K562 (cell line): ENCODE data around the gene CUTA. TPM values are rescaled to one million over a fixed set of nuclear protein-coding genes. Genes with fewer than 3 reads are reported as not detected.
A peak's percentile ranks its signal among the peaks of the same experiment; 100 is the strongest.

ENCODE experiments used
- ATAC-seq: fragments of 200-7000 bp; cut with Tn5 transposase; 3 replicates; pipeline ENCODE4 v1.9.1; 2020; ENCODE audit warnings: moderate library complexity
- BruUV-seq: library from RNA; stranded (reverse); fragments of 400-500 nt; replicated peaks from 2 replicates; lab custom pipeline; 2021; lab: Mats Ljungman, UMichigan
- CTCF ChIA-PET: fragments of 300-600 bp; formaldehyde crosslinking; extraction: SDS; loops from one replicate; lab custom pipeline; 2021; ENCODE audit warnings: low intra/inter-chr PET ratio; lab: Yijun Ruan, JAX
- POLR2A ChIA-PET: fragments of 300-600, 350-650 bp; sonication (Branson Sonifier 250); formaldehyde crosslinking; extraction: SDS; loops from one replicate; lab custom pipeline; 2021; ENCODE audit warnings: antibody characterized with exemption, inconsistent platforms; lab: Yijun Ruan, JAX
- DNase-seq, 4 experiments: peaks; one replicate each; pipeline versions ENCODE4 v3.0.0 to v3.0.0-alpha.2; 2011 to 2018; ENCODE audit warnings: low spot score in 3 of 4, mixed read lengths in 3 of 4; ENCODE audit errors: extremely low read depth in 1 of 4
- FAIRE-seq: peaks from 2 replicates; lab custom pipeline; 2011; peaks lifted over from hg19 to GRCh38; lab: Jason Lieb, UNC
- H2AFZ ChIP-seq: 2 replicates; pipeline ENCODE4 v1.6.0; 2011; ENCODE audit warnings: low read depth, low read length, control low read depth, inconsistent platforms
- H3K27ac ChIP-seq: fragments of 200-600 bp; 3 replicates; pipeline ENCODE4 v1.8.0; 2011; ENCODE audit warnings: low read depth, mild to moderate bottlenecking, control low read depth, inconsistent platforms, low read length, moderate library complexity, mixed read lengths; ENCODE audit errors: extremely low read depth
- H3K27me3 ChIP-seq, 2 experiments: fragments of 300-600 bp in 1 of 2; 2 replicates in 1 of 2; 3 replicates in 1 of 2; pipeline versions ENCODE4 v1.6.0 to v1.8.0; 2011; ENCODE audit warnings: inconsistent platforms in 2 of 2, low read length in 2 of 2, mild to moderate bottlenecking in 1 of 2, mixed read lengths in 1 of 2, moderate library complexity in 1 of 2; ENCODE audit not compliant: control insufficient read depth in 2 of 2, insufficient read depth in 2 of 2
- H3K36me3 ChIP-seq: fragments of 300-600 bp; 3 replicates; pipeline ENCODE4 v1.8.0; 2011; ENCODE audit warnings: mild to moderate bottlenecking, low read length, inconsistent platforms; ENCODE audit not compliant: control insufficient read depth, insufficient read depth
- H3K4me1 ChIP-seq, 2 experiments: fragments of 200-600 bp in 1 of 2; replicated peaks in 1 of 2; 2 replicates in 1 of 2; 3 replicates in 1 of 2; pipeline versions ENCODE4 v1.5.1 to v1.8.0; 2011; ENCODE audit warnings: inconsistent platforms in 2 of 2, low read length in 2 of 2, mild to moderate bottlenecking in 1 of 2, mixed read lengths in 1 of 2, moderate library complexity in 1 of 2; ENCODE audit not compliant: control insufficient read depth in 2 of 2, insufficient read depth in 2 of 2
- H3K4me2 ChIP-seq: 2 replicates; pipeline ENCODE4 v1.6.1; 2011; ENCODE audit warnings: low read length, control low read depth, inconsistent platforms, mixed read lengths; ENCODE audit not compliant: insufficient read depth
- H3K4me3 ChIP-seq: fragments of 200-600 bp; sonication (generic), shearing (Covaris generic); 2 replicates; pipeline ENCODE4 v1.5.1; 2016; ENCODE audit warnings: control low read depth, inconsistent platforms
- H3K79me2 ChIP-seq: fragments of 200-600 bp; 3 replicates; pipeline ENCODE4 v1.8.0; 2011; ENCODE audit warnings: low read length, inconsistent platforms; ENCODE audit not compliant: control insufficient read depth, insufficient read depth
- H3K9ac ChIP-seq, 2 experiments: 2 replicates each; pipeline versions ENCODE4 v1.6.0 to v1.6.1; 2011; ENCODE audit warnings: low read depth in 2 of 2, low read length in 2 of 2, control low read depth in 1 of 2, inconsistent platforms in 1 of 2, mild to moderate bottlenecking in 1 of 2, mixed read lengths in 1 of 2; ENCODE audit not compliant: insufficient read depth in 1 of 2
- H3K9me1 ChIP-seq: one replicate; pipeline ENCODE4 v1.6.0; 2011; ENCODE audit warnings: inconsistent platforms, mild to moderate bottlenecking, low read length, moderate library complexity; ENCODE audit not compliant: control insufficient read depth, insufficient read depth
- H3K9me3 ChIP-seq: replicated peaks from 2 replicates; pipeline ENCODE4 v1.5.1; 2011; ENCODE audit warnings: low read depth, low read length, inconsistent platforms; ENCODE audit not compliant: control insufficient read depth, insufficient read depth
- H4K20me1 ChIP-seq: replicated peaks from 2 replicates; pipeline ENCODE4 v1.6.1; 2011; ENCODE audit warnings: low read length, inconsistent platforms, mixed read lengths; ENCODE audit not compliant: control insufficient read depth, insufficient read depth
- BRCA1 ChIP-seq, 2 experiments: fragments of 450-650 bp in 1 of 2; sonication (generic) in 1 of 2; formaldehyde crosslinking in 1 of 2; IDR thresholded peaks; 2 replicates each; pipeline versions ENCODE4 v1.5.0 to v1.6.1; 2017 to 2020; ENCODE audit warnings: mild to moderate bottlenecking in 1 of 2, missing genetic modification reagents in 1 of 2
- CHCHD3 ChIP-seq: fragments of 250-450 bp; sonication (Bioruptor Pico); IDR thresholded peaks from 2 replicates; pipeline ENCODE4 v2.1.2; 2022; ENCODE audit warnings: mild to moderate bottlenecking
- DNMT1 ChIP-seq: fragments of 450-650 bp; IDR thresholded peaks from 2 replicates; pipeline ENCODE4 v1.6.1; 2016; ENCODE audit warnings: antibody characterized with exemption, mild to moderate bottlenecking
- E2F3 ChIP-seq: fragments of 250-450 bp; sonication (Bioruptor Pico); IDR thresholded peaks from 2 replicates; pipeline ENCODE4 v1.4.0; 2020; ENCODE audit warnings: mild to moderate bottlenecking
- IFI16 ChIP-seq: fragments of 250-450 bp; sonication (Bioruptor Pico); IDR thresholded peaks from 2 replicates; pipeline ENCODE4 v2.1.2; 2022; ENCODE audit warnings: mild to moderate bottlenecking, inconsistent platforms
- MYNN ChIP-seq, 2 experiments: sonication (generic); formaldehyde crosslinking in 1 of 2; IDR thresholded peaks; 2 replicates each; pipeline versions ENCODE4 v1.5.0 to v1.6.1; 2016 to 2020; ENCODE audit warnings: antibody characterized with exemption in 1 of 2, missing genetic modification reagents in 1 of 2
- SREBF2 ChIP-seq: sonication (generic); formaldehyde crosslinking; IDR thresholded peaks from 2 replicates; pipeline ENCODE4 v1.4.0; 2020; ENCODE audit warnings: mild to moderate bottlenecking, missing genetic modification reagents
- SRSF1 ChIP-seq: fragments of 200-400 bp; formaldehyde crosslinking; IDR thresholded peaks from 2 replicates; pipeline ENCODE4 v1.6.1; 2017; ENCODE audit warnings: mild to moderate bottlenecking, low read depth, low read length, moderate library complexity
- SUPT5H ChIP-seq: fragments of 450-650 bp; IDR thresholded peaks from 2 replicates; pipeline ENCODE4 v1.6.1; 2016
- TFE3 ChIP-seq: fragments of 450-650 bp; formaldehyde crosslinking; IDR thresholded peaks from 2 replicates; pipeline ENCODE4 v1.4.0; 2020; ENCODE audit warnings: mild to moderate bottlenecking, mixed read lengths
- WGBS: fragments of 100-300 bp; shearing (Covaris generic); methylation state at CpG from one replicate; pipeline ENCODE4 v1.1.6; 2016; ENCODE audit warnings: low coverage, mixed read lengths; ENCODE audit not compliant: insufficient coverage; ENCODE audit errors: missing lambda C conversion rate; 5-methylcytosine and 5-hydroxymethylcytosine counted together
- in situ Hi-C: fragments of 300-500 bp; cut with MboI; formaldehyde crosslinking; loops from 4 replicates; pipeline ENCODE4 v1.15.0; 2018; ENCODE audit warnings: inconsistent platforms, mixed read lengths
- intact Hi-C: fragments of 100-400 bp; cut with micrococcal nuclease; formaldehyde crosslinking; loops from 2 replicates; pipeline ENCODE4 v1.14.2; 2022
- polyA plus RNA-seq, 8 experiments: library from polyadenylated mRNA; depleted of rRNA in 4 of 8; stranded (reverse) in 5 of 8; unstranded in 3 of 8; fragments of >200 nt; fragmentation: Nextera tagmentation in 2 of 8; fragmentation: Illumina TruSeq in 1 of 8; extraction: Ambion mirVana in 2 of 8; extraction: Trizol in 1 of 8; gene quantifications; 2 replicates each; pipeline versions ENCODE4 v1.2.1 to v1.2.3, GENCODE V29; 2011 to 2014; ENCODE audit warnings: inconsistent platforms in 1 of 8, missing spikeins in 1 of 8
- total RNA-seq, 7 experiments: library from RNA; depleted of rRNA in 6 of 7; stranded (reverse); fragments of >200 nt in 6 of 7; fragmentation: Illumina TruSeq in 2 of 7; extraction: Trizol in 2 of 7; gene quantifications; 2 replicates each; pipeline versions ENCODE4 v1.2.1 to v1.2.3, GENCODE V29; 2011 to 2021; ENCODE audit warnings: low replicate concordance in 1 of 7
- TF ChIP-seq, protein P1 (sequence below), 2 experiments: fragments of 150-350 bp in 1 of 2; IDR thresholded peaks; 2 replicates each; pipeline ENCODE4 v1.6.1; 2012 to 2016; ENCODE audit warnings: low read depth in 2 of 2, low read length in 2 of 2, mild to moderate bottlenecking in 1 of 2, moderate library complexity in 1 of 2

The CUTA gene
- total and polyA plus RNA-seq, 9 of the 15 experiments (the other 6 are each of a cell fraction or from before 2014, with no cell fraction given): 166 to 682 (median 310) TPM

DNA sequence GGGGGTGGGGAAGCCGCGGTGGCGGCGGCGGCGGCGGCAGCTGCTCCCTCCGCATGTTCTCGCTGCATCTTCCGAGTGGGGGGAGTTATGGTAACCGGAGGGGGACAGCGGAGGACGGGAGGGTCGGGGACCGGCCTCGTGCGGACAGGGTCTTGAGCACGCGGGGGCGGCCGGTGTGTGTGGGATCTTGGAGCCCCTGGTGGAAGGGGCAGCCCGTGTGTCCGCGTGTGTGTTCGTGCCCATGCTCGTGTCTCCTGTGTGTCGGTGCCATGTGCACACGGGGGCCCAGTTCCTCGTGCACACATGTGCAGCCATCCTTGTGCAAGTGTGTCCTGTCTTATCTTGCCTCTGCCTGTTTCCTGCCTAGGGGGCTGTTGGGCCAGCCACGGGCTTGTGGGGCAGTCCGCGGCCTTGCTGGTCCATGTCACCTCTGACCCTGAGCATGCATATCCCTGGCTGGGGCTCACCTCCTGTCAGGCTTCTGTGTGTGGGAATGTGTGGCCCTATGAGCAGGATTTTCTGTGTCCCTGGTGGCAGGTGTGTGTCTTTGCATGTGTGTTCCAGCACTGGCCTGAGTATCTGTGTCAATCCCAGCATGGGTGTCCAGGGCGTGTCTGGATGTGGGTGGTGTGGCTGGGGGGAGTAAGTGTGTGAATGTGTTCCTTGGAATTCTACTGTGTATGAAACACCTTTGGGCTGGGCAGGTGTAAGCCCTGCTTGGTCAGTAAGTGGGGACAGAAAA lies 10.5 kb upstream of the CUTA start:
- peaks cover 57 to 63% of the 10 kb centered on the region in 2 experiments for H3K4me1 ChIP-seq
- no peaks in the 10 kb centered on the region for H3K27me3 ChIP-seq
- peaks cover 51% of the 10 kb centered on the region for H3K79me2 ChIP-seq
- peak overlapping the region; percentile 82 for H3K4me2 ChIP-seq
- FAIRE-seq: peak; percentile 85
- H4K20me1 ChIP-seq: no peaks in the 10 kb centered on the region; the same call in 1 of the 2 replicates
- CTCF ChIA-PET: interaction anchor here (0.7 kb wide), 1 partner anchor 607 kb away, joined by 4 read pairs; no protein-coding TSS in a partner anchor
- H3K9me3 ChIP-seq: no peaks in the 10 kb centered on the region
- 3% methylated on average over 23 of the region's 33 CpGs for WGBS
- no TSS peak for BruUV-seq
- peak overlapping the region; percentile 49 for H3K4me3 ChIP-seq
- peak; percentile 29 for ATAC-seq
- peak overlapping the region; percentile 77 for H2AFZ ChIP-seq
- peak; percentile 75 to 85 (median 76) for DNase-seq
- H3K36me3 ChIP-seq: no peaks in the 10 kb centered on the region
- in situ Hi-C loops: no loop called here
- H3K9ac ChIP-seq: peak overlapping the region; percentile 60 to 91
- POLR2A ChIA-PET: interaction anchor here (0.5 to 1.2 kb wide), 5 partner anchors 11 to 59 kb away, joined by 3 to 6 read pairs (median 4); no protein-coding TSS in a partner anchor
- no peaks in the 10 kb centered on the region for H3K9me1 ChIP-seq
- intact Hi-C loops: loop anchor here (5.0 to 10.0 kb wide), 4 partner anchors 54 to 304 kb away; partner anchors contain the start of genes BAK1 and RGL2
- H3K27ac ChIP-seq: peak overlapping the region; percentile 77
- TF ChIP-seq SUPT5H: peak; percentile 40; the same call in 1 of the 2 replicates
- TF ChIP-seq, protein P1, sequence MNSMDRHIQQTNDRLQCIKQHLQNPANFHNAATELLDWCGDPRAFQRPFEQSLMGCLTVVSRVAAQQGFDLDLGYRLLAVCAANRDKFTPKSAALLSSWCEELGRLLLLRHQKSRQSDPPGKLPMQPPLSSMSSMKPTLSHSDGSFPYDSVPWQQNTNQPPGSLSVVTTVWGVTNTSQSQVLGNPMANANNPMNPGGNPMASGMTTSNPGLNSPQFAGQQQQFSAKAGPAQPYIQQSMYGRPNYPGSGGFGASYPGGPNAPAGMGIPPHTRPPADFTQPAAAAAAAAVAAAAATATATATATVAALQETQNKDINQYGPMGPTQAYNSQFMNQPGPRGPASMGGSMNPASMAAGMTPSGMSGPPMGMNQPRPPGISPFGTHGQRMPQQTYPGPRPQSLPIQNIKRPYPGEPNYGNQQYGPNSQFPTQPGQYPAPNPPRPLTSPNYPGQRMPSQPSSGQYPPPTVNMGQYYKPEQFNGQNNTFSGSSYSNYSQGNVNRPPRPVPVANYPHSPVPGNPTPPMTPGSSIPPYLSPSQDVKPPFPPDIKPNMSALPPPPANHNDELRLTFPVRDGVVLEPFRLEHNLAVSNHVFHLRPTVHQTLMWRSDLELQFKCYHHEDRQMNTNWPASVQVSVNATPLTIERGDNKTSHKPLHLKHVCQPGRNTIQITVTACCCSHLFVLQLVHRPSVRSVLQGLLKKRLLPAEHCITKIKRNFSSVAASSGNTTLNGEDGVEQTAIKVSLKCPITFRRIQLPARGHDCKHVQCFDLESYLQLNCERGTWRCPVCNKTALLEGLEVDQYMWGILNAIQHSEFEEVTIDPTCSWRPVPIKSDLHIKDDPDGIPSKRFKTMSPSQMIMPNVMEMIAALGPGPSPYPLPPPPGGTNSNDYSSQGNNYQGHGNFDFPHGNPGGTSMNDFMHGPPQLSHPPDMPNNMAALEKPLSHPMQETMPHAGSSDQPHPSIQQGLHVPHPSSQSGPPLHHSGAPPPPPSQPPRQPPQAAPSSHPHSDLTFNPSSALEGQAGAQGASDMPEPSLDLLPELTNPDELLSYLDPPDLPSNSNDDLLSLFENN (IDR thresholded peaks at IDR 0.05; ENCODE audit: low read depth in 2 of 2, low read length in 2 of 2): 0 out of 4 replicates have a peak, but pooled peaks of 1 of the 2 experiments have one; percentile 15
- TF ChIP-seq IFI16 (CRISPR knock-in tag): no peak
- peak; percentile 4; the same call in 1 of the 2 replicates for TF ChIP-seq CHCHD3 (CRISPR knock-in tag)
- TF ChIP-seq TFE3: no peak
- TF ChIP-seq DNMT1: no peak
- TF ChIP-seq E2F3 (CRISPR knock-in tag): peak; percentile 81; the same call in 1 of the 2 replicates
- peak; percentile 64; the same call in 1 of the 2 replicates for TF ChIP-seq SRSF1
- TF ChIP-seq BRCA1 (IDR thresholded peaks at IDR 0.05): no peak
- no peak for TF ChIP-seq BRCA1 (CRISPR knock-in tag; IDR thresholded peaks at IDR 0.05)
- TF ChIP-seq SREBF2 (CRISPR knock-in tag): no peak
- TF ChIP-seq MYNN (IDR thresholded peaks at IDR 0.05): peak; percentile 22
- TF ChIP-seq MYNN (CRISPR knock-in tag; IDR thresholded peaks at IDR 0.05): no peak
